AG04450 (cell line): ENCODE data around the gene OLFM3. TPM values are rescaled to one million over a fixed set of nuclear protein-coding genes. Genes with fewer than 3 reads are reported as not detected.

ENCODE experiments used
- CTCF ChIA-PET: fragments of 300-600, 350-600 bp; formaldehyde crosslinking; extraction: SDS; loops from one replicate; lab custom pipeline; 2022; ENCODE audit warnings: antibody characterized with exemption, inconsistent platforms; lab: Charles Lee
- POLR2A ChIA-PET: fragments of 350-600 bp; formaldehyde crosslinking; extraction: SDS; loops from one replicate; lab custom pipeline; 2021; ENCODE audit warnings: antibody characterized with exemption, inconsistent platforms; lab: Yijun Ruan, JAX
- DNase-seq: peaks from one replicate; pipeline ENCODE4 v3.0.0-alpha.2; 2011; ENCODE audit warnings: low read depth, low spot score
- H3K27ac ChIP-seq: one replicate; pipeline ENCODE4 v1.5.1; 2012; ENCODE audit warnings: low read depth, low read length, control low read depth
- H3K27me3 ChIP-seq: one replicate; pipeline ENCODE4 v1.6.0; 2012; ENCODE audit warnings: low read length; ENCODE audit not compliant: control insufficient read depth, insufficient read depth
- H3K4me3 ChIP-seq: 2 replicates; pipeline ENCODE4 v1.5.1; 2011; ENCODE audit warnings: mild to moderate bottlenecking, low read depth, low read length, control low read depth
- H3K9me3 ChIP-seq: 2 replicates; pipeline ENCODE4 v1.5.1; 2012; ENCODE audit warnings: low read length; ENCODE audit not compliant: control insufficient read depth, insufficient read depth
- CTCF ChIP-seq: IDR thresholded peaks from 2 replicates; pipeline ENCODE4 v1.5.1; 2011; ENCODE audit warnings: low read depth, low read length, control low read depth, inconsistent platforms
- polyA minus RNA-seq: library from RNA; depleted of rRNA, polyadenylated mRNA; stranded (reverse); fragments of >200 nt; gene quantifications from 2 replicates; pipeline ENCODE4 v1.2.3, GENCODE V29; 2011; rRNA and poly(A)+ RNA removed
- polyA plus RNA-seq: library from polyadenylated mRNA; depleted of rRNA; stranded (reverse); fragments of >200 nt; gene quantifications from 2 replicates; pipeline ENCODE4 v1.2.3, GENCODE V29; 2011; rRNA removed

The OLFM3 gene
- polyA plus RNA-seq = not detected in 2 replicates
- polyA minus RNA-seq = not detected in 2 replicates

GRCh38 chr1:101996825-101997465, at the start of gene OLFM3:
TSS of gene OLFM3 (minus strand) at chr1:101996926.
- no peak within 1 kb of the TSS for H3K4me3 ChIP-seq
- peaks cover 4% of the 10 kb centered on the region; the same call in 1 of the 2 replicates for H3K9me3 ChIP-seq
- H3K27ac ChIP-seq = no peak within 1 kb of the TSS
- CTCF ChIA-PET = interaction anchor here (0.6 kb wide), 1 partner anchor 325 kb away, joined by 3 read pairs; no protein-coding TSS in a partner anchor
- TF ChIP-seq CTCF = no peak
- H3K27me3 ChIP-seq = no peaks in the 10 kb centered on the region
- no peak for DNase-seq
- POLR2A ChIA-PET = no interaction called here

GRCh38 chr1:102045752-102046151, 49.0 kb upstream of the OLFM3 start:
- ChIA-PET POLR2A (no interaction called here), CTCF (no interaction called here)

GRCh38 chr1:102032534-102032933, 35.8 kb upstream of the OLFM3 start:
- Histone ChIP-seq H3K4me3 (no peak overlapping the region), H3K9me3 (no peaks in the 10 kb centered on the region), H3K27ac (no peak overlapping the region), H3K27me3 (no peaks in the 10 kb centered on the region)
- no peak for DNase-seq
- TF ChIP-seq CTCF = no peak
- ChIA-PET POLR2A (no interaction called here), CTCF (no interaction called here)

More at GRCh38 chr1:102045752-102046151, 49.0 kb upstream of the OLFM3 start:
- Histone ChIP-seq H3K9me3 (peaks cover 2% of the 10 kb centered on the region; the same call in 1 of the 2 replicates), H3K4me3 (no peak overlapping the region), H3K27me3 (no peaks in the 10 kb centered on the region), H3K27ac (no peak overlapping the region)
- no peak for DNase-seq
- no peak for TF ChIP-seq CTCF

- Histone ChIP-seq H3K27ac (no peak overlapping the region), H3K4me3 (no peak overlapping the region), H3K27me3 (no peaks in the 10 kb centered on the region), H3K9me3 (no peaks in the 10 kb centered on the region)
- TF ChIP-seq CTCF = no peak
- ChIA-PET POLR2A (no interaction called here), CTCF (no interaction called here)
- no peak for DNase-seq
Observed at GRCh38 chr1:102019530-102019929, 22.8 kb upstream of the OLFM3 start.

GRCh38 chr1:102015728-102016127, 19.0 kb upstream of the OLFM3 start:
- ChIA-PET POLR2A (no interaction called here), CTCF (no interaction called here)
- H3K4me3 ChIP-seq = no peak overlapping the region
- DNase-seq = no peak
- TF ChIP-seq CTCF = no peak
- no peaks in the 10 kb centered on the region for H3K27me3 ChIP-seq
- no peak overlapping the region for H3K27ac ChIP-seq
- peaks cover 10% of the 10 kb centered on the region for H3K9me3 ChIP-seq
